Keratinocyte (primary cell): ENCODE measurements around the gene MAGI2.

ENCODE experiments used
- CTCF ChIP-seq, 3 experiments: IDR thresholded peaks in 1 of 3; conservative IDR thresholded peaks in 1 of 3; optimal IDR thresholded peaks in 1 of 3; 2 replicates in 2 of 3; 3 replicates in 1 of 3; pipeline versions ENCODE3 to v1.5.1; 2011; ENCODE audit warnings: low read length in 3 of 3, mild to moderate bottlenecking in 3 of 3, moderate library complexity in 2 of 3, control low read depth in 1 of 3, inconsistent platforms in 1 of 3; ENCODE audit not compliant: insufficient read depth in 2 of 3; ENCODE audit errors: extremely low read depth in 1 of 3
- EZH2 ChIP-seq: IDR thresholded peaks from one replicate; pipeline ENCODE4 v1.6.1; 2012; ENCODE audit warnings: inconsistent platforms, mild to moderate bottlenecking, low read length, moderate library complexity

GRCh38 chr7:78247910-78248689 lies 1205.4 kb downstream of the MAGI2 start:
- TF ChIP-seq CTCF (optimal IDR thresholded peaks at IDR 0.05 in 1 of 3, IDR thresholded peaks at IDR 0.05 in 1 of 3, conservative IDR thresholded peaks at IDR 0.05 in 1 of 3; ENCODE audit: extremely low read depth in 1 of 3, insufficient read depth in 2 of 3, low read length in 3 of 3) (no peak), EZH2 (no peak)
